ENCODE data around the gene GRAP.

Gene GRAP

DNA sequence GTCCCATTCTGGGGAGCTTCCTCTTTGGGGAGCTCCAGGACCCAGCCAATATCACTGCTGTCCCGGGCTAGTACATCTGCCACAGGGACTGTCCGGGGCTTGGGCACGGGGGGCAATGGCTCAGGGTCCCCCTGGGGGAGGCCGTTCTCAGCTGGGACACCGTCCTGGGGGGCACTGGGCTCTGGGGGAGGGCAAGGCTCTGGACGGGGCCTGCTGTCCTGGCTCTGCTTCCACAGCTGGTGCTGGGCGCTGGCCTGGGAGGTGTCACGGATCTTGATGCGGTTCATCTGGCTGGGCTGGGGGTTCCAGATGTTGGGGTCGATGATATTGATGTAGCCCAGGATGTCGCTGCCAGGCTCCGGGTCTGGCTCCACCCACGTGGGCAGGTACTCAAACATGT is 68.7 kb downstream of the GRAP start:
- no peak overlapping the region for H3K27ac ChIP-seq (ENCODE audit: extremely low read depth, low read depth, low read length)

DNA sequence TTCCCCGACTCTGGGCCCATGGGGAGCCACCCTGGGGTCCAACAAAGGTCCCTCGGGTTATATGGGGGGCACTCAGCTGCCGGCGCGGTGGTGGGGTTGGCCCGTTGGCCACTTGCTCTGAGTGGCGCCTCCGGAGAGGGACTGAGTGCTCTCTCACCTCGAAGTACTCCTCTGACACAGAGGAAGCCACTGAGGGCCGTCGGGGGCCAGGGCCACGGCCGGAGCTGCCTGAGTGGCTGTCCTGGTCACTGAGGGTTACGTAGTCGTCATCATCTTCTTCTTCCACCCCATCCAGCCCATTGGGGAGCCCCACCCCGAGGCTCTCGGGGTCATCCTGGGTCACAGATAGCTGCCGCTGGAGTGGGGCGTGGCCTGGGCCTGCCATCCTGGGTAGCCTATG is 69.1 kb downstream of the GRAP start:
- Histone ChIP-seq H3K36me3 (ENCODE audit: control insufficient read depth in 2 of 2, insufficient read depth in 1 of 2, low read length in 2 of 2) (peaks cover 0 to 63% of the 10 kb centered on the region in 2 experiments; a peak in 2 of 3 replicates), H3K27ac (ENCODE audit: extremely low read depth, low read depth, low read length) (no peak overlapping the region), H3K4me3 (ENCODE audit: low read depth, low read length) (no peak overlapping the region), H3K4me1 (ENCODE audit: control insufficient read depth, insufficient read depth, low read length) (peaks cover 11% of the 10 kb centered on the region), H3K9me3 (ENCODE audit: control insufficient read depth, insufficient read depth, low read depth, low read length) (no peaks in the 10 kb centered on the region)
- ChIA-PET POLR2A (no interaction called here), CTCF (interaction anchor here (3.9 kb wide), 1 partner anchor 17 kb away, joined by 15 read pairs; no protein-coding TSS in a partner anchor)
- TF ChIP-seq ZNF561 (tag by site-specific recombination; IDR thresholded peaks at IDR 0.05; ENCODE audit: borderline replicate concordance) (no peak), ZFP3 (tag by site-specific recombination; IDR thresholded peaks at IDR 0.05; ENCODE audit: low read depth) (no peak), ZNF501 (tag by site-specific recombination; IDR thresholded peaks at IDR 0.05) (no peak), ZNF791 (tag by site-specific recombination; IDR thresholded peaks at IDR 0.05) (no peak), ZNF555 (tag by site-specific recombination; conservative IDR thresholded peaks at IDR 0.05) (no peak)

More for the DNA sequence above, 68.7 kb downstream of the GRAP start:
- TF ChIP-seq ZNF138 (tag by site-specific recombination; IDR thresholded peaks at IDR 0.05; ENCODE audit: borderline replicate concordance) (no peak), ZNF549 (tag by site-specific recombination; IDR thresholded peaks at IDR 0.05) (no peak), ZNF658 (tag by site-specific recombination; IDR thresholded peaks at IDR 0.05) (no peak), TCF7L2 (IDR thresholded peaks at IDR 0.05; ENCODE audit: borderline replicate concordance, low read depth, low read length) (no peak), ZNF777 (tag by site-specific recombination; IDR thresholded peaks at IDR 0.05; ENCODE audit: borderline replicate concordance) (no peak), MYNN (tag by site-specific recombination; IDR thresholded peaks at IDR 0.05; ENCODE audit: borderline replicate concordance) (no peak), FEZF1 (tag by site-specific recombination; IDR thresholded peaks at IDR 0.05) (no peak), ZNF473 (tag by site-specific recombination; IDR thresholded peaks at IDR 0.05) (no peak), ZNF785 (tag by site-specific recombination; IDR thresholded peaks at IDR 0.05) (no peak), ZNF529 (tag by site-specific recombination; IDR thresholded peaks at IDR 0.05; ENCODE audit: insufficient replicate concordance) (no peak), IKZF3 (tag by site-specific recombination; IDR thresholded peaks at IDR 0.05) (no peak), ZNF366 (tag by site-specific recombination; conservative IDR thresholded peaks at IDR 0.05) (no peak), MEIS1 (CRISPR knock-in tag; IDR thresholded peaks at IDR 0.05; ENCODE audit: borderline replicate concordance) (no peak), ZNF423 (tag by site-specific recombination; IDR thresholded peaks at IDR 0.05) (no peak)
- TF ChIP-seq, protein P1, sequence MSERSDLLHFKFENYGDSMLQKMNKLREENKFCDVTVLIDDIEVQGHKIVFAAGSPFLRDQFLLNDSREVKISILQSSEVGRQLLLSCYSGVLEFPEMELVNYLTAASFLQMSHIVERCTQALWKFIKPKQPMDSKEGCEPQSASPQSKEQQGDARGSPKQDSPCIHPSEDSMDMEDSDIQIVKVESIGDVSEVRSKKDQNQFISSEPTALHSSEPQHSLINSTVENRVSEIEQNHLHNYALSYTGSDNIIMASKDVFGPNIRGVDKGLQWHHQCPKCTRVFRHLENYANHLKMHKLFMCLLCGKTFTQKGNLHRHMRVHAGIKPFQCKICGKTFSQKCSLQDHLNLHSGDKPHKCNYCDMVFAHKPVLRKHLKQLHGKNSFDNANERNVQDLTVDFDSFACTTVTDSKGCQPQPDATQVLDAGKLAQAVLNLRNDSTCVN (tag by site-specific recombination; optimal IDR thresholded peaks at IDR 0.05): no peak
- TF ChIP-seq, protein P2, sequence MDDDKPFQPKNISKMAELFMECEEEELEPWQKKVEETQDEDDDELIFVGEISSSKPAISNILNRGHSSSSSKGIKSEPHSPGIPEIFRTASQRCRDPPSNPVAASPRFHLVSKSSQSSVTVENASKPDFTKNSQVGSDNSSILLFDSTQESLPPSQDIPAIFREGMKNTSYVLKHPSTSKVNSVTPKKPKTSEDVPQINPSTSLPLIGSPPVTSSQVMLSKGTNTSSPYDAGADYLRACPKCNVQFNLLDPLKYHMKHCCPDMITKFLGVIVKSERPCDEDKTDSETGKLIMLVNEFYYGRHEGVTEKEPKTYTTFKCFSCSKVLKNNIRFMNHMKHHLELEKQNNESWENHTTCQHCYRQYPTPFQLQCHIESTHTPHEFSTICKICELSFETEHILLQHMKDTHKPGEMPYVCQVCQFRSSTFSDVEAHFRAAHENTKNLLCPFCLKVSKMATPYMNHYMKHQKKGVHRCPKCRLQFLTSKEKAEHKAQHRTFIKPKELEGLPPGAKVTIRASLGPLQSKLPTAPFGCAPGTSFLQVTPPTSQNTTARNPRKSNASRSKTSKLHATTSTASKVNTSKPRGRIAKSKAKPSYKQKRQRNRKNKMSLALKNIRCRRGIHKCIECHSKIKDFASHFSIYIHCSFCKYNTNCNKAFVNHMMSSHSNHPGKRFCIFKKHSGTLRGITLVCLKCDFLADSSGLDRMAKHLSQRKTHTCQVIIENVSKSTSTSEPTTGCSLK (tag by site-specific recombination; IDR thresholded peaks at IDR 0.05): no peak
- TF ChIP-seq, protein P3, sequence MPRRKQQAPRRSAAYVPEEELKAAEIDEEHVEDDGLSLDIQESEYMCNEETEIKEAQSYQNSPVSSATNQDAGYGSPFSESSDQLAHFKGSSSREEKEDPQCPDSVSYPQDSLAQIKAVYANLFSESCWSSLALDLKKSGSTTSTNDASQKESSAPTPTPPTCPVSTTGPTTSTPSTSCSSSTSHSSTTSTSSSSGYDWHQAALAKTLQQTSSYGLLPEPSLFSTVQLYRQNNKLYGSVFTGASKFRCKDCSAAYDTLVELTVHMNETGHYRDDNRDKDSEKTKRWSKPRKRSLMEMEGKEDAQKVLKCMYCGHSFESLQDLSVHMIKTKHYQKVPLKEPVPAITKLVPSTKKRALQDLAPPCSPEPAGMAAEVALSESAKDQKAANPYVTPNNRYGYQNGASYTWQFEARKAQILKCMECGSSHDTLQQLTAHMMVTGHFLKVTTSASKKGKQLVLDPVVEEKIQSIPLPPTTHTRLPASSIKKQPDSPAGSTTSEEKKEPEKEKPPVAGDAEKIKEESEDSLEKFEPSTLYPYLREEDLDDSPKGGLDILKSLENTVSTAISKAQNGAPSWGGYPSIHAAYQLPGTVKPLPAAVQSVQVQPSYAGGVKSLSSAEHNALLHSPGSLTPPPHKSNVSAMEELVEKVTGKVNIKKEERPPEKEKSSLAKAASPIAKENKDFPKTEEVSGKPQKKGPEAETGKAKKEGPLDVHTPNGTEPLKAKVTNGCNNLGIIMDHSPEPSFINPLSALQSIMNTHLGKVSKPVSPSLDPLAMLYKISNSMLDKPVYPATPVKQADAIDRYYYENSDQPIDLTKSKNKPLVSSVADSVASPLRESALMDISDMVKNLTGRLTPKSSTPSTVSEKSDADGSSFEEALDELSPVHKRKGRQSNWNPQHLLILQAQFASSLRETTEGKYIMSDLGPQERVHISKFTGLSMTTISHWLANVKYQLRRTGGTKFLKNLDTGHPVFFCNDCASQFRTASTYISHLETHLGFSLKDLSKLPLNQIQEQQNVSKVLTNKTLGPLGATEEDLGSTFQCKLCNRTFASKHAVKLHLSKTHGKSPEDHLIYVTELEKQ (tag by site-specific recombination; IDR thresholded peaks at IDR 0.05; ENCODE audit: borderline replicate concordance): no peak
- TF ChIP-seq, protein P4, sequence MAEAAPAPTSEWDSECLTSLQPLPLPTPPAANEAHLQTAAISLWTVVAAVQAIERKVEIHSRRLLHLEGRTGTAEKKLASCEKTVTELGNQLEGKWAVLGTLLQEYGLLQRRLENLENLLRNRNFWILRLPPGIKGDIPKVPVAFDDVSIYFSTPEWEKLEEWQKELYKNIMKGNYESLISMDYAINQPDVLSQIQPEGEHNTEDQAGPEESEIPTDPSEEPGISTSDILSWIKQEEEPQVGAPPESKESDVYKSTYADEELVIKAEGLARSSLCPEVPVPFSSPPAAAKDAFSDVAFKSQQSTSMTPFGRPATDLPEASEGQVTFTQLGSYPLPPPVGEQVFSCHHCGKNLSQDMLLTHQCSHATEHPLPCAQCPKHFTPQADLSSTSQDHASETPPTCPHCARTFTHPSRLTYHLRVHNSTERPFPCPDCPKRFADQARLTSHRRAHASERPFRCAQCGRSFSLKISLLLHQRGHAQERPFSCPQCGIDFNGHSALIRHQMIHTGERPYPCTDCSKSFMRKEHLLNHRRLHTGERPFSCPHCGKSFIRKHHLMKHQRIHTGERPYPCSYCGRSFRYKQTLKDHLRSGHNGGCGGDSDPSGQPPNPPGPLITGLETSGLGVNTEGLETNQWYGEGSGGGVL (tag by site-specific recombination; IDR thresholded peaks at IDR 0.05): no peak
- POLR2A ChIA-PET: no interaction called here
- peaks cover 11% of the 10 kb centered on the region for H3K4me1 ChIP-seq (ENCODE audit: control insufficient read depth, insufficient read depth, low read length)
- no peaks in the 10 kb centered on the region for H3K9me3 ChIP-seq (ENCODE audit: control insufficient read depth, insufficient read depth, low read depth, low read length)
- CTCF ChIA-PET: interaction anchor here (3.9 kb wide), 1 partner anchor 17 kb away, joined by 15 read pairs; no protein-coding TSS in a partner anchor
- H3K36me3 ChIP-seq (ENCODE audit: control insufficient read depth in 2 of 2, insufficient read depth in 1 of 2, low read length in 2 of 2): peaks cover 0 to 60% of the 10 kb centered on the region in 2 experiments; a peak in 2 of 3 replicates
- no peak overlapping the region for H3K4me3 ChIP-seq (ENCODE audit: low read depth, low read length)

All from HEK293 (cell line).